GM21528 (cell line): ENCODE results near the gene TARDBP.
"Not testable (repeated sequence)": the region's sequence is repeated elsewhere in the genome, so short reads cannot be mapped to it uniquely, and the experiment has no call there.

ENCODE experiments used
- ATAC-seq: cut with Tn5 transposase; IDR thresholded peaks from one replicate; pipeline ENCODE4 v1.9.1; 2021; ENCODE audit warnings: mild to moderate bottlenecking, moderate library complexity; ENCODE audit not compliant: unreplicated experiment, low FRiP score

The TARDBP gene

GRCh38 chr1:11058595-11059154 is 46.2 kb downstream of the TARDBP start:
- no peak for ATAC-seq

- ATAC-seq = peak; percentile 16
Observed at GRCh38 chr1:11059155-11059967, 46.9 kb downstream of the TARDBP start.

- ATAC-seq = peak; percentile 85
Observed at GRCh38 chr1:11059968-11060830, 47.7 kb downstream of the TARDBP start, which contains the start of gene SRM. SRM (minus strand) TSS chr1:11060018; CDS start chr1:11059943, 75 bp downstream.

- no peak for ATAC-seq
Observed at GRCh38 chr1:11061652-11062365, 49.4 kb downstream of the TARDBP start.

GRCh38 chr1:11062965-11063401 is 50.5 kb downstream of the TARDBP start:
- no peak for ATAC-seq

GRCh38 chr1:11063937-11064537 is 51.6 kb downstream of the TARDBP start:
- not testable (repeated sequence) for ATAC-seq

- ATAC-seq = no peak
Observed at GRCh38 chr1:11064942-11065341, 52.5 kb downstream of the TARDBP start.

GRCh38 chr1:11065796-11066195 is 53.3 kb downstream of the TARDBP start:
- no peak for ATAC-seq

GRCh38 chr1:11067716-11068599 is 55.5 kb downstream of the TARDBP start:
- no peak for ATAC-seq

- ATAC-seq = no peak
Observed at GRCh38 chr1:11068600-11069473, 56.4 kb downstream of the TARDBP start.

GRCh38 chr1:11070876-11071275 is 58.4 kb downstream of the TARDBP start:
- ATAC-seq = no peak

GRCh38 chr1:11071463-11072215 is 59.2 kb downstream of the TARDBP start:
- ATAC-seq = no peak

GRCh38 chr1:11072216-11072917 is 59.9 kb downstream of the TARDBP start:
- no peak for ATAC-seq

GRCh38 chr1:11073398-11073797 is 60.9 kb downstream of the TARDBP start:
- not testable (repeated sequence) for ATAC-seq
